HG03378 (cell line): ENCODE results near the gene MTA1.

Experiments used
- ATAC-seq: cut with Tn5 transposase; IDR thresholded peaks from one replicate; pipeline ENCODE4 v1.9.1; 2021; ENCODE audit warnings: mild to moderate bottlenecking, moderate library complexity; ENCODE audit not compliant: unreplicated experiment

Gene MTA1

DNA sequence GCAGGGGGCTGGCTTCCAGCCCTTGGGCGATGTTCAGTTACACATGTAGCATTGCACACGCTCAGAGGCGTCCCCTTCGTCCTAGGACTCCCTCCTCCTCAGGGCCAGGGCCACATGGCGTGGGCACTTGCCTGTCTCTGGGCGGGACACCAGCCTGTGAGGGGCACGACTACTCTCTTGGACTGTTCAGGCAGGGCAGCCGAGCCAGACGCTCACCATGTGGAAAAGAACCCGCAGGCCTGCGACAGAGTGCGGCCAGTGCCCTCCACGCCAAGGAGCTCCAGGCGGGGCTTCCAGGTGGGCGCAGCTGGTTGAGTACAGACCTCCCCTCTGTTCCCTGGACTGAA lies 20.9 kb downstream of the MTA1 start:
- no peak for ATAC-seq

DNA sequence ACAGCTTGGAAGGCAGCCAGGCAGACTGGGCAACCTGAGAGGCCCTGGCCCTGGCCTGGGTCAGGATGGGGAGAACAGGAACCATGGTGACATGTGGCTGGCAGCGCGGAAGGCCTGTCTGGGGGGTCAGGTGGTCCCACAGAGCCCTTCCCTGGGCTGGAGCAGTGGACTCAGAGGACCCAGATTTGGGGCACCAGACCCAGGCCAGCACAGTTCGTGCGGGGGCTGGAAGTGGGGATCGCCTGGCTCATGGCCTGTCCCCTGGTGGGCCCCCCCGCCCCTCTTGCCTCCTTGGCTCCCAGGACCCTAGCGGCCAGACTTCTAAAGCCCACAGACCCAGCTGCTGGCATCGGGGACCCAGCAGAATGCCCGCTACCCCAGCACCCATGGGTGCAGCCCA lies 21.4 kb downstream of the MTA1 start:
- ATAC-seq = no peak

DNA sequence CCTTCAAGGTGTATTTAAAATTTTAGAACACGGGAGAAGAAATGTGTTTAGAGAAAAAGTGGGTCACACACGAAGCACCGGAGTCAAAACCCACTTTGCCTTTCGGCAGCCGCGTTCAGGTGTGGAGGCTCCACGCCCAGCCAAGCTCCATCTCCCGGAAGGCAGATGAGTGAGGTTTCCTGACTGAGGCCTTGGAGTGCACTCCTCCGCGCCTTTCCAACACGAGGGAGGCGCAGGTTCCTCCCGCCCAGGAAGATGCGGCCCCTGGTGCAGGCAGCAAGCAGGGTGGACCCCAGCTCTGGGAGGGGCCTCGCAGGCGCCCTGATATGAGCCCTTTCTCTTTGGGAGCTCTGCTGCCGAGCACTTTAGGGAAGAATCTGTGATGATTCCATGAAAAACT lies 22.5 kb downstream of the MTA1 start:
- ATAC-seq = no peak

DNA sequence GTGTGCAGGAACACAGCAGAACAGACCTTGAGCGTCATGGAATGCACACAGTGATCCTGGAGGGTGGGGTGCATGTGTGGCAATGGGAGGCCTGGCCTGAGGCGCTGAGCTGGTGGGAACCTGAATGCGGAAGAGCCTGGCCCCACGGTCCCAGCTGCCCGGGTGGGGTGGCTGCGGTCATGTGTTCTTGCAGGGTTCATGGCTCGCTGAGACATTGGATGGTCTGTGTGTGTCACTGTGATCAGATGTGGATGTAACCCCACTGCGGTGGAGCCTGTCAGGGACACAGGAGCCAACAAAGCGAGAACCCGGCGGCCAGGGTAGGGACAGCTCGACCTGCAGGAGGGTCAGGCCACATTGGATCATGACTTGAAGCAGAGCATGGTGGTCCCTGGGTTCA lies 23.2 kb downstream of the MTA1 start:
- ATAC-seq = no peak

DNA sequence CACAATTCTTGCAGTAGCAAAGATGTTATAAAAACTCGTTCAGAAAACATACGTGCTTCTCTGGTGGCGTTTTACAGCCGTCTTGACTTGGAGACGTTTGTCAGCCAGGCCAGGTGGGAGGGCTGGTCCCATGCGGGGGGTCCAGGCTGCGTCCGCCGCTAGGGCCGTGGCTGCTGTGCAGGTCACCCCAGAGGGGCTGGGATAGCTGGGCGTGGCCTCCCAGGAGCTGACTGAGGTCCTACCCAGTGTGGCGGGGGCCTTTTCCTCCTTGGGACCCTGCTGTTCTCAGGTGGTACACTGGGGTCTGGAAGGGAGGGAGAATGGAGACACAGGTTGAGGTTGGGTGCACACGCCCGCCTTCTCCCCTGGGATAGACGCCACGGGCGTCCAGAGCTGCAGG lies 25.2 kb downstream of the MTA1 start:
- ATAC-seq = no peak

DNA sequence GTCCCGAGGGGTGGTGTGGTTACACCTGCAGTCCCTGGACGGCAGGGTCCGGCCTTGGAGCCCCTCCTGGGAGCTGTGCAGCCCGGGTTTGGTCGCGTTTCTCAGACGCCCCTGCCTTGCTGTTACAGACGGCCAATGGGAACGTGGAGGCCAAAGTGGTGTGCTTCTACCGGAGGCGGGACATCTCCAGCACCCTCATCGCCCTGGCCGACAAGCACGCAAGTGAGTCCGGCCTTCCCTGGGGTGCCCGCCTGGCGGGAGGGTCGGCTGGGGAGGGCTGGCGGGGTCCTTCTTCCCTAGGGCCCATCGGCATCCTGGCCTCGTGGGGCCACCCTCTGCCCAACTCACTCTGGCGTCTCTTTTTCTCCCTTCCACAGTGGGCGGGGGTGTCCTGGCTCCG lies 25.7 kb downstream of the MTA1 start:
- ATAC-seq = no peak

DNA sequence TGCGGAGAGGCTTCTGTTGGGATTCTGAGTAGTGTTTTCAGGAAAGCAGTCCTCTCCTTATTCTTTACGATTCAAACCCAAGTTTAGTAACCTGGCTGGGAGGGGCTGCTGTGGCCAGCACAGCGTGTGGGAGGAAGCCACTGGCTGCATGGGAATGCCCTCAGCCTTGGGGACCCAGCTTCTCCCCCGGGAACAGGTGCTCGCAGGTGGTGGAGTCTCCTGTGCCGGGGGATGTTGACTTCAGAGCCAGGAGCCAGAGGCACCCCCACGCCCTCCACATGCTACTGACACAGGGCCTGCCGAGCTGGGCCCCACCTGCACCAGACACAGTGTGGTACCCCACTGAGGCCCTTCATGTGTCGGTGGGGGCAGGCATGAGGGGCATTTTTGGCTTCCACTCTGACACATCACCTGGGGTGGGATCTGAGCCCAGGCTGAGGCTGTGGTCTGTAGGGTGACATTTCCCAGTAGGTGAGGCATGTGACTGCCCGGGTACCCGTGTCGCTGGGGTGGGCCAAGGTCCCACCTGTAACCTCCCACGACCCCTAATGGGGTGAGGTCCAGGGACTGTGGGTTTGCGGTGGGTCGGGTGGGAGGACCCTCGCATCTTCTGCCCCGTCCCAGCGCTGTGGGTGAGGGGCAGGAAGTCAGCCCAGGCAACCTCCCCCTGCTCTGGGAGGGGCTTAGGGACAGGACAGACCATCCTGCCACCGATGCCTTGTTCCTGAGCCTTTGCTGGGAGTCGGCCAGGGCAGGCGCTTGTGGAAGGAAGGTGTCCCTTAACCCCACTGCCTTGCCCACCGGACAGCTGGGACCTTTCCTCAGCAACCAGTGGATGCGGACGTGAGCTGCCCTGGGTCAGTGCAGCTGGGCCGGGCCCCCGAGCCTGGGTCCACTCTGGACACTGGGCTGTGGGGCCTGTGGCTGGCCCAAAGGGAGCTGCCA lies 26.5 kb downstream of the MTA1 start:
- no peak for ATAC-seq

DNA sequence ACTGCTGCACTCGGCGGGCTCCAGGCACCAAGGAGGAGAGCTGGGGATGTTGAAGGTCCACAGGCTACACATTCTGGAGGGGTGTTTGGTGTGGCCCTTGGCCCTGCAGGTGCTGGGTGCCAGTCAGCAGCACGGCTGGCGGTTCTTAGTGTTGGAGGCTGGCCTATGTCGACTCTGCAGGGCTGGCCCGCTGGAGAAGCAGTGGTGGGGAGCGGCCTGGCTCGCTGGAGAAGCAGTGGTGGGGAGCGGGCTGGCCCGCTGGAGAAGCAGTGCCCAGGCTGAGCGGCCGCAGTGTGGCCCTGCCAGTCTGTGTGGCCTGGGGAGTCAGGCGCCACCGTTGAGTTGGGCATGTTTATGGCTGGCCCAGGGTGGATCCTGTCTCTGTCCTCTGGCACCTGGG lies 27.3 kb downstream of the MTA1 start:
- ATAC-seq = no peak

DNA sequence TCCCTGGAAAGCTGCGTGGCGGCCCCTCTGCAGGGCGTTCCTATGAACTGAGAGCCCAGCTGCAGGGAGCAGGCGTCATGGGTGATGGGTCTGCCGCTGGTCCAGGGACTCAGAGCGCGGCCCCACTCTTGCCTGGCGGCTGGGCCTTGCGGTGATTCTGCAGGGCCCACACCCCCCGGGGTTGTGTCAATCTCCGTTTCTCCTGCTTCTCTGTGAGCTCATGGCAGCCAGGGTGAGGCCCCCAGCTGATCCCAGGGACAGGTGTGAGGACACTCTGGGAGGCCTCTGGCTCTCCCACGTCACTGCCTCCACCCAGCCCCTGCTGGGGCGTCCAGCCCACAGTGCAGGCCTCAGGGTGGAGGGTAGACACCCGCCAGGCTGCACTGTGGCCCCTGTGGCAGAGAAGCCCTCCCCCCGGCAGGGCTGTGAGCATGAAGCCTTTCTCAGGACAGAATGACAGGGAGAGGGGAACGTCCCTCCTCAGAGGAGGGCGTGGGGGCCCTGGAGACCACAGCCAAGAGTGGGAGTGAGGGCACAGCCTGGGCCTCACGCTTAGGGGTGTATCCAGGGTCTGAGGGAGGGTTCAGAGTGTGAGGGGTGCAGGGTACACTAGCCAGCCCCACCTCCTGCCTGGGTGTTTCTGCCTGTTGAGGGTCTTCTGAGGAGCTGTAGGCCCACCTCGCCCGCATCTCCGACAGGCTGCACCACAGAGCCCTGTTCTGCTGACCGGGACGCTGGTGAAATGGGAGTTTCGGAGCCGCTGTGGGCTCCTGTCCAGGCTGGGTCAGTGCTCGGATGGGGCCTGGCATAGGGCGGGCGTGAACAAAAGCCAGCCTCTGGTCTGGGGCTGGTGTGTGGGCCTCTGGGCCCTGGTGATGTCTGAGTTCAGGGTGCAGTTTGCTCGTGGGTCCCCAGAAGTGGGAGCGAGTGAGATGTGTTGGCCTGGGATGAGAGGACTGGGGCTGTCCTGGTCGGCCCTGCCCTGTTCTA lies 28.3 kb downstream of the MTA1 start:
- no peak for ATAC-seq

DNA sequence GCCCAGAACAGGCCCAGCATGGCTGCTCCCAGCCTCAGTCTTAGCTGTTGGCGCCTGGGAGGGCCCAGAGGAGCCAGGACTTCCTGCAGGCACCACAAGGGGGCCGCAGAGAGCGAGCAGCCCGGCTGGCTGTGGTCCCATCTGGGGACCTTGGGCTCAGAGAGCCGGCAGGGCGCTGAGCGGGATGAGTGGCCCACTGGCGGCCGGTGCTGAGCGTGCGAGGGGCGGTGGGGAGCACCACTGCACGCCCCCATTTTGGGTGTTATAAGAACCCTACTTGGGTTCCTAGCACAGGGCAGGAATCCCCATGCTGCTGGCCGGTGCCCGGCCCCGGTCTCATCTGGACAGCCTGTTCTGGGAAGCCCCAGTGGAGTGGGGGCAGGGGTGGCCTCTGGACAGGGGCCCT lies 29.1 kb downstream of the MTA1 start:
- ATAC-seq = no peak

DNA sequence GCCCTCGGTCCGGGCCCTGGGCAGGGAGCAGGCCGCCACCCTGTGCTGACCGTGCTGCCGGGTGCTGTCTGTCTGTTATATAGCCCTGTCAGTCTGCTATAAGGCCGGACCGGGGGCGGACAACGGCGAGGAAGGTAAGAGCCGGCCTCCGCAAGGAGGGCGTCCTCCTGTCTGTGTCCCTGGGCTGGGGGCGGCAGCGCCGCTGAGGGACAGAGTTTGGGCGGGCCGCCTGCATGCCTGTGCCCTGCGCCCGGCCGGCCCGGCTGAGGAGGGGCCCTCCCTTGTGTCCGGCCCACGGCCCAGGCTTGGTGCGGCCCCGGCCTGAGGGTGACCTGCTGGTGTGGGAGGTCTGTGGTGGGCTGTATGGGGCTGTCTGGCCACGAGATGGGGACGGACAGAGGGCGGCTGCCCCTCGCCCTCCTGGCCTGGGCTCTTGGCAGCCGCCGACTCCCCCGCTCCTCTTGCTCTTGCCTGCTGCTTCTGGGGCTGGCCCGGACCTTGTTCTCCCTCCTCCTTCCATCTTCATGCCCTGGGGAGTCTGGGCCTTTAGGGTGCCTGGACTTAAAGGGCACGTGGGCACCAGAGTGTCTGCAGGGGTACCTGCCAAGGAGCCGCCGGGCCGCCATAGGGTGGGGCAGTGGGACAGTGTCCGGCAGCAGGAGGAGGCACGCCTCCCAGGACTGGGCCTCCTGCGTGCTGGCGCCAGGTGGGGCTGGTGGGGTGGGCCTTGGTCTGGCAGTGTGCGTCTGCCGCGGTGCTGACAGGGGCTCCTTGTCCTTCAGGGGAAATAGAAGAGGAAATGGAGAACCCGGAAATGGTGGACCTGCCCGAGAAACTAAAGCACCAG lies 29.9 kb downstream of the MTA1 start:
- no peak for ATAC-seq

DNA sequence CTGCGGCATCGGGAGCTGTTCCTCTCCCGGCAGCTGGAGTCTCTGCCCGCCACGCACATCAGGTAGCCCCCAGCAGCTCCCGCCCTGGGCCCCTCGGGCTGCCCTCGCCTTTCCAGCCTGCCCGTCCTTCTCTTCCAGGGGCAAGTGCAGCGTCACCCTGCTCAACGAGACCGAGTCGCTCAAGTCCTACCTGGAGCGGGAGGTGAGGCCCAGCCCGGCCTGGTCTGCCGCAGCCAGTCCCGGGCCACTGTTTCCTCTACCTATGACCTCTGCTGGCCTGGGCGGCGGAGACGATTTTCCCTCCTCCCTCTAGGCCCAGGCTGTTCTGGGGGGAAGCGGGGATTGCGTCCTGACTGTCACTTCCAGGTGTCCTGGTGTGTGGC lies 30.5 kb downstream of the MTA1 start:
- no peak for ATAC-seq

DNA sequence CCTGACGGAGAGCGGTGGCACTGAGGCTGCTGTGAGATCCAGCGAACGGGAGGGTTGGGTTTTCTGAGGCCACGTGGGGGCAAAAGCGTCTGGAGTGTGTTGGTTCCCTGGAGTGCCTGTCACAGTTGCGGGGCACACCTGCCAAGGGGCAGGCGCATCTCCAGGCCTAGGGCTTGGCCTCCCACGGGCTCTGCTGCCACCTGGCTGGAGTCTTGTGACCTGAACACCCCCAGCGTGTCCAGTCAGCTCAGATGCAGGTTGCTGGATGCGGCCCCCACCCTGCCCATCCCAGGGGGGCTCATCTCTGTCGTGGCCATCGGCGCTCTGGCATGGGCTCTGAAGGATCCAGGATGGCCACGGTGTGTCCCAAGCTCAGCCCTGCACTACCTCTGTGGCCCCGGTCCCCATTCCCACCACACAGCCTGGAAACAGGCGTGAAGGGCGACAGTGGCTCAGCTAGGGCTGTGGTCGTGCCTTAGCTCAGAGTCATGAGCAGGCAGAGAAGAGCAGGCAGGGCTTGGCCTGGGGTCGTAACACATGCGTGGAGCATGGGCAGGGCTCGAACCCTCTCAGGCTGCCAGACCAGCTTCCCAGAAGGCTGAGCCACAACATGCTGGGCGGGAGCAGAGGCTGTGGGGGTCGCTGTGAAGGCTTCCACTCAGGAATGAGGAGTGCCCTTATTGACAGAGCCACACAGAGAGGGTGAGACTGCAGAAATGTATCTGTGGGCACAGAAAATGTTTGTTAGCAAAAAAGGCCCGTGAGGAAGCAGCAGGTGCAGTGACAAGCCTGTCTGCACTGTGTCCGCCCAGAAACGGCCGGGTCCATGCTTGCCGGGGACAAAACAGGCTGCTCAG lies 31.5 kb downstream of the MTA1 start:
- no peak for ATAC-seq

DNA sequence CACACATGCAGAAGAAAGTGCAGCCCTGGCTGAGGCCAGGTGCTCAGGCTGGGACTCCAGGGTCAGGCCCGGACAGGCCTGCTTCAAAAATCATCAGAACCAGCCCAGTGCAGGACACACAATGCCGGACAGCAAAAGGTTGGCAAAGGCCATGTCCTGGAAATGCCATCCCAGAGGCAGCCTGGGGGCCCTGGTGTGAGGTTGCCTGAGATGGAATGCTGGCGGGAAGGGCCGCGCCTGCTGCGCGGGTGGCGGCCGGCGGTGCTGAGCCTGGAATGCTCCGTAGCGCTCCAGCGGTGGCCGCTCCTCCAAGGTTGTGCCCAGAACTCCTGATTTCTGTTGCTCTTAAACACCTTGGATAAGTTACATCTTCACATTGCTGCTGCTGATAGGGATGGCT lies 33.3 kb downstream of the MTA1 start:
- ATAC-seq = no peak

DNA sequence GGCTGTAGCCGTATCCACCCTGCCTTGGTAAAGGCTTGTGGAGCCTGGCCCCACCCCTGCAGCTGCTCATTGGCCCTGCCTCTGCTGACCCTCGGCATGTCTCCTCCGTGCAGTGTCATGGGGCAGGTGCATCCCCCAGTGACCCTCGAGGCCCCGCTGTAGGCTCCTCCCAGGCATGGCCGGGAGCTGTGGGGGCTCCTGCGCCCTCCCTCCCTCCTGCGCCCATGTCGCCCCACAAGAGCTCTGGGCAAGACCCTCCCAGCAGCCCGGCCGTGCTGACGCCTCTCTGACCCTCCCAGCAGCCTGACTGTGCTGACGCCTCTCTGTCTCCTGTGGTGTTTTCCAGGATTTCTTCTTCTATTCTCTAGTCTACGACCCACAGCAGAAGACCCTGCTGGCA lies 34.2 kb downstream of the MTA1 start:
- ATAC-seq = no peak

DNA sequence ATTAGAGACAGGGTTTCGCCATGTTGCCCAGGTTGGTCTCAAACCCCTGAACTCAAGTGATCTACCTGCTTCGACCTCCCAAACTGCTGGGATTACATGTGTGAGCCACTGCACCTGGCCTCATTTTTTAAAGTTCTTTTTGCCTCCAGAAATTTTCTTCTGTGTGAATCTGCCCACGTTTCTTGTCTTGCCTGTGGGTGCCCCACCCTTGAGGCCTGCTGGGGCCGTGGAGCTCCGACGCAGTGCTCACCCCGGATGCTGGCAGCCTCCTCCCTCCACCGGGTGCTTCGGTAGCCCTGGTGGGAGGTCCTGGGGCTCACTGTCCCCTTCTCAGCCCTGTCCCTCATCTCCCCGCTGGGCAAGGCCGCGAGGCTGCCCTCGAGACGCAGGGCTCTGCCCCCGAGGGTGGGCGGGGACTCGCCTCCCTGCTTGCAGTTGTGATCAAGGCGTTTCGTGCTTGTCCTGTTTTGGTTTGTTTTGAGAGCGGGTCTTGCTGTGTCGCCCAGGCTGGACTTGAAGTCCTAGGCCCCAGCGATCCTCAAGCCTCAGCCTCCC lies 35.5 kb downstream of the MTA1 start:
- ATAC-seq = no peak

DNA sequence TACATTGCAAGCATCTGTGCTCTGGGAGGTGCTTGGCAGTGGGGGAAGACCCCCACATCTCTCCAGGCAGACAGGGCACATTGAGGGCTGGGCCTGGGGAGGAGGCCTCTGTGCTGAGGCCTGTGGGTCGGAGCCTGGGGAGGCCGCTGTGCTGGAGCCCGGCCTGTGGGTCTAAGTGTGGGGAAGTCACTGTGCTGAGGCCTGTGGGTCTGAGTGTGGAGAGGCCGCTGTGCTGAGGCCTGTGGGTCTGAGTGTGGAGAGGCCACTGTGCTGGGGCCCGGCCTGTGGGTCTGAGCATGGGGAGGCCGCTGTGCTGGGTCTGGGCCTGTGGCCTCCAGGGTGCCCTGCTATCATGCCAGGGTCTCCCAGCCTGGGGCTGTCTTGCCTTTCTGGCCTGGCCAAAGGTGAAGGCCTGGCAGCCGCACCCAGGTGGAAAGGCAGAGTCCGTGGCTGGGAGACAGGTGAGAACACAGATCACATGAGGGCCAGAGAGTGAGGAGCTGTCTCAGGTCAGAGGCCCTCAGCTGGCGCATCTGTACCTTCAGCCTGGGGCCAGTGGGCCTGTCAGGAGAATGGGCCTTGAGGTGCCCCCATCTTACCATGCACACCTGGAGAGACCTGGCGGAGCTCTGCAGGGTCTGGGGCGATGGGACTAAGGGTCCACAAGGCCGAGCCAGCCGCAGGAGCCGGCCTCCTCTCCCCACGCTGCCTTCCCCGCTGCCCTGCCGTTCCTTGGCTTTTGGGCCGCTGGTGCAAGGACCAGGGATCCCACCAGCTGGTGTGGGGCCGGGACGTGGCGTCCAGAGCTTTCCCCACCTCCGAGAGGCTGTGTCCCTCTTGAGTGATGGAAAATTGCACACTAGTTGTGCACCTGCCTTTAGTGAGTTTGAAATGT lies 36.4 kb downstream of the MTA1 start:
- no peak for ATAC-seq

DNA sequence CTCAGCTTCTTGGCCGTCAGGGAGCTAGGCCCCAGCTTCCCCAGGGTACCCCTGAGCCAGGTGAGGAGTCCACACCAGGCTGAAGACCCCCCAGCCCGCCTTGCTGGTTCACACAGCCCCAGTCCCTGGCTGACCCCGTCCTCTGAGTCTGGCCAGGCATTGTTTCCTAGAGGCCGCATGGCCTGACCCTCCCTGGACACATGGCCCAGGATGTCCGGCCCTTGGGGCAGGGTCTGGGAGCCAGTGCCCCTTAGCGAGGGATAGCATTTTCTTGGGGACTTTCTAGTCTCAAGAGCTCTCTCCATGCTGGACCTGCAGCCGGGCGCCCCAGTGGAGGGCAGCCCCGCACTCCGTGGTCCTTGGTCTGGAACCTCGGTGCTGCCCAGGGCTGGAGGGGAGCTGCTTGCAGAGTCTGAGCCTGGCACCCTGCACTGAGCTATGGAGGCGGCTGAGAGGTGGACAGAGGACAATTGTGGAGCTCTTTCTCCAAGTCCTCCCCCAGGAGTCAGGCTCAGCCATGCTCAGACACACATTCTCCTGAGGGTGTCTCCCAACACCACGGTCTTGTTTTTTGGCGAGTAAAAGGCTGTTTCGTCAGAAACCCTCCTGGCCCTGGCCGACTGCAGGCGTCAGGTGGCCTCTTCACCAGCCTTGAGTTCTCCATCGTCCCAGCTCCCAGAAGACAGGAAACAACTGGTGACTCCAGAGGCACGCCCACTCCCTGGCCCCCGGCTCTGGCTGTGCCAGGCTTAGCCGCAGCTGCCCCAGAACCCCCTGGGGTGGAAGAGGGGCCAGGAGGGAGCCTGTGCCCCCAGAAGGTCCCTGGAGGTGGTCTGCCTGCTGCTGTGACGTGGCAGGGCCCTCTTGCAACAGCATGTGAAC lies 37.4 kb downstream of the MTA1 start:
- no peak for ATAC-seq
